D721Med (cell line): Measurements from ENCODE around the gene GLIS1.
"Not testable (repeated sequence)": the region's sequence is repeated elsewhere in the genome, so short reads cannot be mapped to it uniquely, and the experiment has no call there.

ENCODE experiments used
- DNase-seq: peaks from one replicate; pipeline ENCODE4 v3.0.0; 2011; ENCODE audit warnings: low spot score; ENCODE audit not compliant: insufficient read length
- FAIRE-seq: peaks from 2 replicates; lab custom pipeline; 2011; peaks lifted over from hg19 to GRCh38; lab: Jason Lieb, UNC
- CTCF ChIP-seq: IDR thresholded peaks from 2 replicates; pipeline ENCODE4 v1.5.1; 2012; ENCODE audit warnings: mild to moderate bottlenecking, control low read depth; ENCODE audit not compliant: insufficient read depth; ENCODE audit errors: missing control alignments

Gene GLIS1

GRCh38 chr1:53651356-53651755 lies 87.6 kb downstream of the GLIS1 start:
- no peak for TF ChIP-seq CTCF
- FAIRE-seq, result no peak
- DNase-seq, result no peak

- TF ChIP-seq CTCF, result no peak
- DNase-seq, result no peak
- no peak for FAIRE-seq
These were observed 90.4 kb downstream of the GLIS1 start for GRCh38 chr1:53648516-53648915.

GRCh38 chr1:53647915-53648314 lies 91.0 kb downstream of the GLIS1 start:
- FAIRE-seq, DNase-seq: not testable (repeated sequence)

GRCh38 chr1:53646732-53647131 lies 92.2 kb downstream of the GLIS1 start:
- TF ChIP-seq CTCF, result no peak

GRCh38 chr1:53645690-53646078 lies 93.3 kb downstream of the GLIS1 start:
- FAIRE-seq (no peak), DNase-seq (no peak)
- no peak for TF ChIP-seq CTCF

More at GRCh38 chr1:53646732-53647131, 92.2 kb downstream of the GLIS1 start:
- FAIRE-seq (no peak), DNase-seq (no peak)

- TF ChIP-seq CTCF, result no peak
- FAIRE-seq (no peak), DNase-seq (no peak)
These were observed 93.9 kb downstream of the GLIS1 start for GRCh38 chr1:53644909-53645689.

- FAIRE-seq, result no peak
- TF ChIP-seq CTCF, result no peak
- DNase-seq, result no peak
These were observed 94.5 kb downstream of the GLIS1 start for GRCh38 chr1:53644496-53644895.

- DNase-seq (no peak), FAIRE-seq (no peak)
- no peak for TF ChIP-seq CTCF
These were observed 95.0 kb downstream of the GLIS1 start for GRCh38 chr1:53643881-53644390.
